ENCODE measurements around the gene PHAF1. TPM values are rescaled to one million over a fixed set of nuclear protein-coding genes. Genes with fewer than 3 reads are reported as not detected.

Gene PHAF1
- total RNA-seq, 2 donors from 2014 or later, result 10.0 to 14.0 TPM

DNA sequence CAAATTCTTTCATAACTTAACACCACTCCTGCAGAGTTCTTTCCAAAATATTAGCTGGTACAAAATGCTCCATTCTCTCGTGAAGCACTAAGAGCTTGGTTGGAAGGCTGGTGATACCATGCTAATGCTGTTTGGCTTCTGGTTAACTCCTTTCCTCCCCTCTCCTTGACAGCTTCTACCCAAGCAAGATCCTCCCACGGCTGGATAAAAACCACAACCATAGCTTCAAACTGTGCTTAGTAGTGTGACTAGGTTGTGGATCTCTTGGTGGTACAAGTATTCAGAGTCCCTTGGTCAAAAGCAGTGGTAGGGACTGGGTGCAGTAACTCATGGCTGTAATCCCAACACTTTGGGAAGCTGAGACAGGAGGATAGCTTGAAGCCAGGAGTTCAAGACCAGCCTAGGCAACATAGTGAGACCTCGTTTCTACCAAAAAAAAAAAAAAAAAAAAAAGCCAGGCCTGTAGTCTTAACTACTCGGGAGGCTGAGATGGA is 2.3 kb downstream of the PHAF1 start:
- Histone ChIP-seq H3K4me3 (no peak overlapping the region), H3K9me3 (no peaks in the 10 kb centered on the region), H3K4me1 (peaks cover 17% of the 10 kb centered on the region), H3K36me3 (no peaks in the 10 kb centered on the region), H3K27me3 (no peaks in the 10 kb centered on the region), H3K27ac (no peak overlapping the region), H3K9ac (ENCODE audit: low read depth in 2 of 2, low read length in 2 of 2) (no peak overlapping the region)
- DNase-seq, result no peak
- intact Hi-C loops (cut with DNase I), result no loop called here
- TF ChIP-seq, protein P1, sequence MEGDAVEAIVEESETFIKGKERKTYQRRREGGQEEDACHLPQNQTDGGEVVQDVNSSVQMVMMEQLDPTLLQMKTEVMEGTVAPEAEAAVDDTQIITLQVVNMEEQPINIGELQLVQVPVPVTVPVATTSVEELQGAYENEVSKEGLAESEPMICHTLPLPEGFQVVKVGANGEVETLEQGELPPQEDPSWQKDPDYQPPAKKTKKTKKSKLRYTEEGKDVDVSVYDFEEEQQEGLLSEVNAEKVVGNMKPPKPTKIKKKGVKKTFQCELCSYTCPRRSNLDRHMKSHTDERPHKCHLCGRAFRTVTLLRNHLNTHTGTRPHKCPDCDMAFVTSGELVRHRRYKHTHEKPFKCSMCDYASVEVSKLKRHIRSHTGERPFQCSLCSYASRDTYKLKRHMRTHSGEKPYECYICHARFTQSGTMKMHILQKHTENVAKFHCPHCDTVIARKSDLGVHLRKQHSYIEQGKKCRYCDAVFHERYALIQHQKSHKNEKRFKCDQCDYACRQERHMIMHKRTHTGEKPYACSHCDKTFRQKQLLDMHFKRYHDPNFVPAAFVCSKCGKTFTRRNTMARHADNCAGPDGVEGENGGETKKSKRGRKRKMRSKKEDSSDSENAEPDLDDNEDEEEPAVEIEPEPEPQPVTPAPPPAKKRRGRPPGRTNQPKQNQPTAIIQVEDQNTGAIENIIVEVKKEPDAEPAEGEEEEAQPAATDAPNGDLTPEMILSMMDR (IDR thresholded peaks at IDR 0.05), result no peak

- Histone ChIP-seq H3K36me3 (no peaks in the 10 kb centered on the region), H3K4me3 (no peak overlapping the region), H3K27ac (no peak overlapping the region), H3K9me3 (no peaks in the 10 kb centered on the region), H3K9ac (ENCODE audit: low read depth in 2 of 2, low read length in 2 of 2) (no peak overlapping the region), H3K27me3 (no peaks in the 10 kb centered on the region), H3K4me1 (peaks cover 17% of the 10 kb centered on the region)
- TF ChIP-seq, protein P1 (IDR thresholded peaks at IDR 0.05), result no peak
- intact Hi-C loops (cut with DNase I), result no loop called here
- peak; percentile 21 for DNase-seq
These were observed 3.1 kb downstream of the PHAF1 start for GRCh38 chr16:67112591-67113399.

- no peak overlapping the region for H3K9ac ChIP-seq (ENCODE audit: low read depth in 2 of 2, low read length in 2 of 2)
- H3K36me3 ChIP-seq, result no peaks in the 10 kb centered on the region
- no peaks in the 10 kb centered on the region for H3K27me3 ChIP-seq
- H3K4me1 ChIP-seq, result peaks cover 17% of the 10 kb centered on the region
- no peak overlapping the region for H3K27ac ChIP-seq
- intact Hi-C loops (cut with DNase I), result no loop called here
- no peak overlapping the region for H3K4me3 ChIP-seq
- no peak for DNase-seq
- no peaks in the 10 kb centered on the region for H3K9me3 ChIP-seq
- TF ChIP-seq, protein P1 (IDR thresholded peaks at IDR 0.05), result no peak
These were observed 5.1 kb downstream of the PHAF1 start for GRCh38 chr16:67114793-67115192.

GRCh38 chr16:67115639-67116038 is 5.9 kb downstream of the PHAF1 start:
- DNase-seq, result no peak
- Histone ChIP-seq H3K9ac (ENCODE audit: low read depth in 2 of 2, low read length in 2 of 2) (no peak overlapping the region), H3K36me3 (no peaks in the 10 kb centered on the region), H3K9me3 (no peaks in the 10 kb centered on the region), H3K4me1 (peaks cover 16% of the 10 kb centered on the region), H3K27ac (no peak overlapping the region), H3K27me3 (no peaks in the 10 kb centered on the region), H3K4me3 (no peak overlapping the region)
- TF ChIP-seq, protein P1 (IDR thresholded peaks at IDR 0.05), result no peak
- intact Hi-C loops (cut with DNase I), result no loop called here

DNA sequence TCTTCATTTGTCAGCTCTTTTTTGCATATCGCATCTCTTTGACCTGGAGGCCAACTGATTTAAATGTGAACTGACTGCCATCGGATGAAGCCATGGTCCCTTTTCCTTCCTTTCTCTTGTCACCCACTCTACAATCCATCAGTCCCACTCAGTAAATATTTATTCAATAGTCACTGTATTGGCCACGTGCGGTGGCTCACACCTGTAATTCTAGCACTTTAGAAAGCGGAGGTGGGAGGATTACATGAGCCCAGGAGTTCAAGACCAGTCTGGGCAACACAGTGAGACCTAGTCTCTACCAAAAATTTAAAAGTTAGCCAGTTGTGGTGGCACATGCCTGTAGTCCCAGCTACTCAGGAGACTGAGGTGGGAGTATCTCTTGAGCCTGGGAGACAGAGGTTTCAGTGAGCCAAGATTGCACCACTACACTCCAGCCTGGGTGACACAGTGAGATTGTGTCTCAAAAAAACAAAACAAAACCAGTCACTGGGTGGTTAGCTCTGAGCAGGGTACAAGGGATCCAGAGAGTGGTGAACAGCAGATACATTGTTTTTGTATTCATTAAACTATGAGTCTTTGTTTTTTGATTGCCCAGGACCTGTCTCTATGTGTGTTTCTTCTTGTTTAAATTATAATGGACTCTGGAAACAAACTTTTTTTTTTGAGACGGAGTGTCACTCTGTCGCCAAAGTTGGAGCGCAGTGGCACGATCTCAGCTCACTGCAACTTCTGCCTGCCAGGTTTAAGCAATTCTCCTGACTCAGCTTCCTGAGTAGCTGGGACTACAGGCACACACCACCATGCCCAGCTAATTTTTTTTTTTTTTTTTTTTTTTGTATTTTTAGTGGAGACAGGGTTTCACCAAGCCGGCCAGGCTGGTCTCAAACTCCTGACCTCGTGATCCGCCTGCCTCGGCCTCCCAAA is 6.9 kb downstream of the PHAF1 start:
- H3K27ac ChIP-seq, result no peak overlapping the region
- no peaks in the 10 kb centered on the region for H3K27me3 ChIP-seq
- intact Hi-C loops (cut with DNase I), result no loop called here
- TF ChIP-seq, protein P1 (IDR thresholded peaks at IDR 0.05), result no peak
- H3K36me3 ChIP-seq, result no peaks in the 10 kb centered on the region
- H3K4me3 ChIP-seq, result no peak overlapping the region
- no peak overlapping the region for H3K9ac ChIP-seq (ENCODE audit: low read depth in 2 of 2, low read length in 2 of 2)
- peaks cover 7% of the 10 kb centered on the region for H3K4me1 ChIP-seq
- H3K9me3 ChIP-seq, result no peaks in the 10 kb centered on the region
- DNase-seq, result no peak

Measured in colonic mucosa (tissue), 4 donors.